ENCODE results near the gene EIF5.
A peak's percentile ranks its signal among the peaks of the same experiment; 100 is the strongest.

EIF5 gene

GRCh38 chr14:103385152-103385928, 51.3 kb downstream of the EIF5 start, which contains the start of gene MARK3:
TSS of gene MARK3 (plus strand) at chr14:103385415. CDS start at chr14:103386030, 615 bp downstream.
- Histone ChIP-seq H3K9me3 (ENCODE audit: control insufficient read depth, insufficient read depth, low read length) (no peaks in the 10 kb centered on the region), H3K36me3 (ENCODE audit: control insufficient read depth, low read length) (peaks cover 11% of the 10 kb centered on the region), H3K27me3 (ENCODE audit: control insufficient read depth, low read length) (peaks cover 19% of the 10 kb centered on the region), H3K9me2 (replicated peaks; ENCODE audit: control insufficient read depth, low read length) (no peaks in the 10 kb centered on the region), H3K4me3 (ENCODE audit: low read length) (peak within 1 kb of the TSS; percentile 94), H3F3A (ENCODE audit: control insufficient read depth, insufficient read depth) (peaks cover 3% of the 10 kb centered on the region), H4K20me1 (ENCODE audit: control insufficient read depth, insufficient read depth, low read depth, low read length) (peaks cover 13% of the 10 kb centered on the region), H3K4me2 (ENCODE audit: low read length) (peak within 1 kb of the TSS; percentile 83), H3K4me1 (ENCODE audit: control insufficient read depth, low read length) (peaks cover 25% of the 10 kb centered on the region), H3K27ac (ENCODE audit: low read depth, low read length) (peak within 1 kb of the TSS; percentile 80), H3K79me2 (ENCODE audit: control insufficient read depth, low read length) (peaks cover 50% of the 10 kb centered on the region)
- TF ChIP-seq EZH2phosphoT487 (IDR thresholded peaks at IDR 0.05; ENCODE audit: borderline replicate concordance, low read length) (no peak), CTCF (IDR thresholded peaks at IDR 0.05; ENCODE audit: low read depth, low read length, poor library complexity, severe bottlenecking) (peak; percentile 53)

GRCh38 chr14:103385929-103386712, 52.1 kb downstream of the EIF5 start:
- Histone ChIP-seq H3K4me1 (ENCODE audit: control insufficient read depth, low read length) (peaks cover 32% of the 10 kb centered on the region), H3F3A (ENCODE audit: control insufficient read depth, insufficient read depth) (peaks cover 11% of the 10 kb centered on the region), H3K9me2 (replicated peaks; ENCODE audit: control insufficient read depth, low read length) (no peaks in the 10 kb centered on the region), H3K9me3 (ENCODE audit: control insufficient read depth, insufficient read depth, low read length) (no peaks in the 10 kb centered on the region), H3K27ac (ENCODE audit: low read depth, low read length) (peak overlapping the region; percentile 80), H3K4me3 (ENCODE audit: low read length) (peak overlapping the region; percentile 94), H3K27me3 (ENCODE audit: control insufficient read depth, low read length) (peaks cover 15% of the 10 kb centered on the region), H3K36me3 (ENCODE audit: control insufficient read depth, low read length) (peaks cover 11% of the 10 kb centered on the region), H3K79me2 (ENCODE audit: control insufficient read depth, low read length) (peaks cover 58% of the 10 kb centered on the region), H3K4me2 (ENCODE audit: low read length) (peak overlapping the region; percentile 83), H4K20me1 (ENCODE audit: control insufficient read depth, insufficient read depth, low read depth, low read length) (peaks cover 13% of the 10 kb centered on the region)
- TF ChIP-seq EZH2phosphoT487 (IDR thresholded peaks at IDR 0.05; ENCODE audit: borderline replicate concordance, low read length) (no peak), CTCF (IDR thresholded peaks at IDR 0.05; ENCODE audit: low read depth, low read length, poor library complexity, severe bottlenecking) (no peak)

- H4K20me1 ChIP-seq (ENCODE audit: control insufficient read depth, insufficient read depth, low read depth, low read length): peaks cover 14% of the 10 kb centered on the region
- H3F3A ChIP-seq (ENCODE audit: control insufficient read depth, insufficient read depth): peaks cover 13% of the 10 kb centered on the region
- H3K4me2 ChIP-seq (ENCODE audit: low read length): peak overlapping the region; percentile 83
- 0 out of 2 replicates have a peak overlapping the region, but pooled peaks have one; percentile 80 for H3K27ac ChIP-seq (ENCODE audit: low read depth, low read length)
- TF ChIP-seq EZH2phosphoT487 (IDR thresholded peaks at IDR 0.05; ENCODE audit: borderline replicate concordance, low read length) (no peak), CTCF (IDR thresholded peaks at IDR 0.05; ENCODE audit: low read depth, low read length, poor library complexity, severe bottlenecking) (no peak)
- peak overlapping the region; percentile 94 for H3K4me3 ChIP-seq (ENCODE audit: low read length)
- H3K79me2 ChIP-seq (ENCODE audit: control insufficient read depth, low read length): peaks cover 65% of the 10 kb centered on the region
- peaks cover 8% of the 10 kb centered on the region for H3K27me3 ChIP-seq (ENCODE audit: control insufficient read depth, low read length)
- H3K36me3 ChIP-seq (ENCODE audit: control insufficient read depth, low read length): peaks cover 11% of the 10 kb centered on the region
- H3K9me2 ChIP-seq (replicated peaks; ENCODE audit: control insufficient read depth, low read length): no peaks in the 10 kb centered on the region
- H3K9me3 ChIP-seq (ENCODE audit: control insufficient read depth, insufficient read depth, low read length): no peaks in the 10 kb centered on the region
- peaks cover 38% of the 10 kb centered on the region for H3K4me1 ChIP-seq (ENCODE audit: control insufficient read depth, low read length)
Observed at GRCh38 chr14:103386713-103387329, 52.8 kb downstream of the EIF5 start.
